RWPE1 (cell line): ENCODE measurements around the gene TUBA4B.
"Not testable (repeated sequence)": the region's sequence is repeated elsewhere in the genome, so short reads cannot be mapped to it uniquely, and the experiment has no call there.

Experiments
- CTCF ChIA-PET: fragments of 350-600 bp; sonication (Branson Sonifier 250); formaldehyde crosslinking; extraction: SDS; loops from one replicate; lab custom pipeline; 2021; lab: Yijun Ruan, JAX
- POLR2A ChIA-PET: fragments of 400-600 bp; formaldehyde crosslinking; extraction: SDS; loops from one replicate; lab custom pipeline; 2020; ENCODE audit warnings: antibody characterized with exemption; ENCODE audit not compliant: low non-redundant PET; lab: Yijun Ruan, JAX
- DNase-seq: peaks from one replicate; pipeline ENCODE4 v3.0.0; 2012; ENCODE audit warnings: low spot score
- H3K27ac ChIP-seq: fragments of 450-650 bp; 2 replicates; pipeline ENCODE4 v1.5.1; 2017
- TF ChIP-seq, protein P1 (sequence below): fragments of 450-650 bp; conservative IDR thresholded peaks from 2 replicates; pipeline ENCODE4 v1.5.1; 2017; ENCODE audit warnings: low read depth, mild to moderate bottlenecking

Gene TUBA4B

DNA sequence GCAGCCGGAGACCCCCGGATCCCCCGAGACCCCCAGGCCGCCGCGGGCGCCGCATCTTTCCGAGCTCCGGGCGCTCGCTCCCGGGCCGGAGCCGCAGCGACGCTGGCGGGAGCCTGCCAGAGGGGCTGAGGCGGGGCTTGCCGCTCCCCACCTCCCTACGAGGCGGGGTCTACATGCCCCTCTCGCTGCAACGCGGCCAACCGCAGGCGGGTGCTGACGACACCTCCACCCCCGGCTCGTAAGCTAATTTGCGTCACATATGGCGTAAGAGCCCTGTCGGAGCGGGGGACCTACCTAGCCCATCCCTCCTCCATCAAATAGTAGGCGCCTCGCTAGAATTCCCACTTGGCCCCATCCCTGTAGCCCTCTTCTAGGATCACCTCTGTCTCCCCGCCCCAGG, 56.2 kb downstream of the TUBA4B start, which contains the start of gene PTPRN:
Gene PTPRN (minus strand): TSS at position 124 of the 400 bp plus-strand sequence. CDS start 69 bp downstream, at position 55.
- ChIA-PET POLR2A (interaction anchor here (0.7 kb wide), 1 partner anchor 26 kb away, joined by 3 read pairs; no protein-coding TSS in a partner anchor), CTCF (interaction anchor here (1.1 to 1.4 kb wide), 2 partner anchors 14 to 279 kb away, joined by 3 to 6 read pairs; no protein-coding TSS in a partner anchor)
- TF ChIP-seq, protein P1, sequence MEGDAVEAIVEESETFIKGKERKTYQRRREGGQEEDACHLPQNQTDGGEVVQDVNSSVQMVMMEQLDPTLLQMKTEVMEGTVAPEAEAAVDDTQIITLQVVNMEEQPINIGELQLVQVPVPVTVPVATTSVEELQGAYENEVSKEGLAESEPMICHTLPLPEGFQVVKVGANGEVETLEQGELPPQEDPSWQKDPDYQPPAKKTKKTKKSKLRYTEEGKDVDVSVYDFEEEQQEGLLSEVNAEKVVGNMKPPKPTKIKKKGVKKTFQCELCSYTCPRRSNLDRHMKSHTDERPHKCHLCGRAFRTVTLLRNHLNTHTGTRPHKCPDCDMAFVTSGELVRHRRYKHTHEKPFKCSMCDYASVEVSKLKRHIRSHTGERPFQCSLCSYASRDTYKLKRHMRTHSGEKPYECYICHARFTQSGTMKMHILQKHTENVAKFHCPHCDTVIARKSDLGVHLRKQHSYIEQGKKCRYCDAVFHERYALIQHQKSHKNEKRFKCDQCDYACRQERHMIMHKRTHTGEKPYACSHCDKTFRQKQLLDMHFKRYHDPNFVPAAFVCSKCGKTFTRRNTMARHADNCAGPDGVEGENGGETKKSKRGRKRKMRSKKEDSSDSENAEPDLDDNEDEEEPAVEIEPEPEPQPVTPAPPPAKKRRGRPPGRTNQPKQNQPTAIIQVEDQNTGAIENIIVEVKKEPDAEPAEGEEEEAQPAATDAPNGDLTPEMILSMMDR = no peak
- H3K27ac ChIP-seq = no peak within 1 kb of the TSS
- DNase-seq = no peak

DNA sequence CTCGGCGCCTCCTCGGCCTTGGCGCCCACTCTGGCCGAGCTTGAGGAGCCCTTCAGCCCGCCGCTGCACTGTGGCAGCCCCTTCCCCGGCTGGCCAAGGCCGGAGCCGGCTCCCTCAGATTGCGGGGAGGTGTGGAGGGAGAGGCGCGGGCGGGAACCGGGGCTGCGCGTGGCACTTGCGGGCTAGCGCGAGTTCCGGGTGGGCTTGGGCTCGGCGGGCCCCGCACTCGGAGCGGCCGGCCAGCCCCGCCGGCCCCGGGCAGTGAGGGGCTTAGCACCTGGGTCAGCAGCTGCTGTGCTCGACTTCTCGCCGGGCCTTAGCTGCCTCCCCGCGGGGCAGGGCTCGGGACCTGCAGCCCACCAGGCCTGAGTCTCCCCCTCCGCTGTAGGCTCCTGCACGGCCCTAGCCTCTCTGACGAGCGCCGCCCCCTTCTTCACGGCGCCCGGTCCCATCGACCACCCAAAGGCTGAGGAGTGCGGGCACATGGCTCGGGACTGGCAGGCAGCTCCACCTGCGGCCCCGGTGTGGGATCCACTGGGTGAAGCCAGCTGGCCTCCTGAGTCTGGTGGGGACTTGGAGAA, 59.7 kb downstream of the TUBA4B start:
- CTCF ChIA-PET = interaction anchor here (0.6 to 0.7 kb wide), 2 partner anchors 38 to 52 kb away, joined by 3 to 6 read pairs; no protein-coding TSS in a partner anchor
- DNase-seq, POLR2A ChIA-PET, H3K27ac ChIP-seq: not testable (repeated sequence)

DNA sequence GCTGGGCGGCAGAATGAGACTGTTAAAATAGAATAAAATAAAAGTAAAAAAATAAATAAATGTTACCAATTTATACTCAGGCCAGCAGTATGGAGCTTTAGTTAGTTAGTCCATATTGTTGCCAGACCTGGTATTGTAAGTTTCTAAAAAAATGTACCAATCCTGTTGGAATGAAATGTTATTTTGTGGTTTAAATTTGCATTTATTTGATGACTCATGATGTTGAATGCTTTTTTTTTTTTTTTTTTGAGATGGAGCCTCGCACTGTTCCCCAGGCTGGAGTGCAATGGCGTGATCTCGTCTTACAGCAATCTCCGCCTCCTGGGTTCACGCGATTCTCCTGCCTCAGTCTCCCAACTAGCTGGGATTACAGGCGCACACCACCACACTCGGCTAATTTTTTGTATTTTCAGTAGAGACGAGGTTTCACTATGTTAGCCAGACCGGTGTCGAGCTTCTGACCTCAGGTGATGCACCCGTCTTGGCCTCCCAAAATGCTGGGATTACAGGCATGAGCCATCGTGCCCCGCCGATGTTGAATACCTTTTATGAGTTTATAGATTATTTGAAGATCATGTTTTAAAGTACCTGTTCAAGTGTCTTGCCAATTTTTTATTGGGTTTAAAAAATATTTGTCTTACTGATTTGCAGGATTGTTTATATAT, 61.9 kb downstream of the TUBA4B start:
- DNase-seq = no peak
- TF ChIP-seq, protein P1 = no peak
- ChIA-PET CTCF (no interaction called here), POLR2A (no interaction called here)
- no peak overlapping the region for H3K27ac ChIP-seq
